ENCODE measurements around the gene RANBP9. TPM values are rescaled to one million over a fixed set of nuclear protein-coding genes. Genes with fewer than 3 reads are reported as not detected.

RANBP9 gene
- total RNA-seq, 1 experiment from 2014 or later: 25.8 TPM

- ATAC-seq (0 out of 2 replicates have a peak, but pooled peaks have one; percentile 4), DNase-seq (peak; percentile 51)
- H2AFZ ChIP-seq (ENCODE audit: low read length): peak overlapping the region; percentile 73
- H3K79me2 ChIP-seq (ENCODE audit: low read length): peaks cover 24% of the 10 kb centered on the region
- TF ChIP-seq CTCF (conservative IDR thresholded peaks at IDR 0.05; ENCODE audit: low read depth, low read length) (no peak), EZH2phosphoT487 (IDR thresholded peaks at IDR 0.05; ENCODE audit: borderline replicate concordance, low read length) (no peak), EZH2 (IDR thresholded peaks at IDR 0.05; ENCODE audit: low read length, unreplicated experiment) (no peak)
- POLR2A ChIA-PET (ENCODE audit: unreplicated experiment): interaction anchor here (0.6 to 1.4 kb wide), 3 partner anchors 87 to 571 kb away, joined by 3 to 9 read pairs (median 5); partner anchors contain the start of gene TBC1D7
- peak overlapping the region; percentile 99 for H3K4me2 ChIP-seq (ENCODE audit: low read length)
- peak overlapping the region; percentile 91 for H3K27ac ChIP-seq (ENCODE audit: low read length)
- H3F3A ChIP-seq (ENCODE audit: low read length, unreplicated experiment): no peaks in the 10 kb centered on the region
- no peaks in the 10 kb centered on the region for H3K9me3 ChIP-seq (ENCODE audit: low read length)
- CTCF ChIA-PET: no interaction called here
- peak overlapping the region; percentile 79 for H3K4me3 ChIP-seq (ENCODE audit: low read length)
- no peaks in the 10 kb centered on the region for H4K20me1 ChIP-seq (ENCODE audit: low read length)
- H3K4me1 ChIP-seq (ENCODE audit: insufficient read depth, low read length): peaks cover 11% of the 10 kb centered on the region
- H3K27me3 ChIP-seq (ENCODE audit: low read length): no peaks in the 10 kb centered on the region
- peak overlapping the region; percentile 95 for H3K9ac ChIP-seq (ENCODE audit: low read length)
- BruUV-seq (replicated peaks): TSS peak; percentile 78
- intact Hi-C loops (cut with micrococcal nuclease): loop anchor here (5.0 kb wide), 1 partner anchor 139 kb away; the partner anchor contains the start of gene RANBP9
- no peaks in the 10 kb centered on the region for H3K9me2 ChIP-seq (replicated peaks; ENCODE audit: low read length)
- no peaks in the 10 kb centered on the region for H3K36me3 ChIP-seq (ENCODE audit: low read depth, low read length)
Observed at GRCh38 chr6:13573669-13574110, 137.9 kb downstream of the RANBP9 start.

- no peak for ATAC-seq
- Histone ChIP-seq H3K79me2 (ENCODE audit: low read length) (peaks cover 24% of the 10 kb centered on the region), H3K36me3 (ENCODE audit: low read depth, low read length) (no peaks in the 10 kb centered on the region), H3K4me2 (ENCODE audit: low read length) (peak overlapping the region; percentile 99), H3K9ac (ENCODE audit: low read length) (peak overlapping the region; percentile 95), H3K9me2 (replicated peaks; ENCODE audit: low read length) (no peaks in the 10 kb centered on the region), H2AFZ (ENCODE audit: low read length) (peak overlapping the region; percentile 73), H3K27me3 (ENCODE audit: low read length) (no peaks in the 10 kb centered on the region), H3K4me1 (ENCODE audit: insufficient read depth, low read length) (peaks cover 11% of the 10 kb centered on the region), H4K20me1 (ENCODE audit: low read length) (no peaks in the 10 kb centered on the region), H3K9me3 (ENCODE audit: low read length) (no peaks in the 10 kb centered on the region), H3F3A (ENCODE audit: low read length, unreplicated experiment) (no peaks in the 10 kb centered on the region), H3K4me3 (ENCODE audit: low read length) (peak overlapping the region; percentile 79), H3K27ac (ENCODE audit: low read length) (peak overlapping the region; percentile 91)
- no TSS peak for BruUV-seq (replicated peaks)
- POLR2A ChIA-PET (ENCODE audit: unreplicated experiment): interaction anchor here (0.7 kb wide), 1 partner anchor 87 kb away, joined by 3 read pairs; no protein-coding TSS in a partner anchor
- CTCF ChIA-PET: no interaction called here
- intact Hi-C loops (cut with micrococcal nuclease): loop anchor here (5.0 kb wide), 1 partner anchor 139 kb away; the partner anchor contains the start of gene RANBP9
- TF ChIP-seq EZH2 (IDR thresholded peaks at IDR 0.05; ENCODE audit: low read length, unreplicated experiment) (no peak), EZH2phosphoT487 (IDR thresholded peaks at IDR 0.05; ENCODE audit: borderline replicate concordance, low read length) (no peak), CTCF (conservative IDR thresholded peaks at IDR 0.05; ENCODE audit: low read depth, low read length) (no peak)
- no peak for DNase-seq
Observed at GRCh38 chr6:13572951-13573654, 138.5 kb downstream of the RANBP9 start.

GRCh38 chr6:13572240-13572639 is 139.4 kb downstream of the RANBP9 start:
- H2AFZ ChIP-seq (ENCODE audit: low read length): no peak overlapping the region
- peaks cover 11% of the 10 kb centered on the region for H3K4me1 ChIP-seq (ENCODE audit: insufficient read depth, low read length)
- H3K79me2 ChIP-seq (ENCODE audit: low read length): peaks cover 24% of the 10 kb centered on the region
- no peaks in the 10 kb centered on the region for H4K20me1 ChIP-seq (ENCODE audit: low read length)
- no peaks in the 10 kb centered on the region for H3K27me3 ChIP-seq (ENCODE audit: low read length)
- H3K9ac ChIP-seq (ENCODE audit: low read length): no peak overlapping the region
- H3F3A ChIP-seq (ENCODE audit: low read length, unreplicated experiment): no peaks in the 10 kb centered on the region
- no peak overlapping the region for H3K4me3 ChIP-seq (ENCODE audit: low read length)
- intact Hi-C loops (cut with micrococcal nuclease): loop anchor here (5.0 kb wide), 1 partner anchor 140 kb away; the partner anchor contains the start of gene RANBP9
- H3K9me3 ChIP-seq (ENCODE audit: low read length): no peaks in the 10 kb centered on the region
- no peak for ATAC-seq
- DNase-seq: no peak
- no peak overlapping the region for H3K4me2 ChIP-seq (ENCODE audit: low read length)
- H3K9me2 ChIP-seq (replicated peaks; ENCODE audit: low read length): no peaks in the 10 kb centered on the region
- ChIA-PET POLR2A (ENCODE audit: unreplicated experiment) (no interaction called here), CTCF (no interaction called here)
- no TSS peak for BruUV-seq (replicated peaks)
- H3K36me3 ChIP-seq (ENCODE audit: low read depth, low read length): no peaks in the 10 kb centered on the region
- no peak for TF ChIP-seq EZH2 (IDR thresholded peaks at IDR 0.05; ENCODE audit: low read length, unreplicated experiment)
- no peak for TF ChIP-seq CTCF (conservative IDR thresholded peaks at IDR 0.05; ENCODE audit: low read depth, low read length)
- no peak for TF ChIP-seq EZH2phosphoT487 (IDR thresholded peaks at IDR 0.05; ENCODE audit: borderline replicate concordance, low read length)
- H3K27ac ChIP-seq (ENCODE audit: low read length): no peak overlapping the region
